GM10266 (cell line): ENCODE data around the gene A1CF.
A peak's percentile ranks its signal among the peaks of the same experiment; 100 is the strongest.
"Not testable (repeated sequence)": the region's sequence is repeated elsewhere in the genome, so short reads cannot be mapped to it uniquely, and the experiment has no call there.

ENCODE experiments used
- DNase-seq: peaks from one replicate; pipeline ENCODE4 v3.0.0; 2012; ENCODE audit errors: extremely low spot score
- CTCF ChIP-seq: IDR thresholded peaks from 2 replicates; pipeline ENCODE4 v1.5.1; 2012; ENCODE audit warnings: mild to moderate bottlenecking, low read depth; ENCODE audit not compliant: control insufficient read depth, insufficient read depth; ENCODE audit errors: missing control alignments

A1CF gene

GRCh38 chr10:50788951-50789945 lies 96.2 kb downstream of the A1CF start:
- TF ChIP-seq CTCF: peak; percentile 37
- peak; percentile 14 for DNase-seq

GRCh38 chr10:50787962-50788361 lies 97.5 kb downstream of the A1CF start:
- DNase-seq: not testable (repeated sequence)

- DNase-seq: not testable (repeated sequence)
These were observed 103.4 kb downstream of the A1CF start for GRCh38 chr10:50782017-50782416.

- DNase-seq: not testable (repeated sequence)
These were observed 105.4 kb downstream of the A1CF start for GRCh38 chr10:50780036-50780435.

GRCh38 chr10:50774868-50775267 lies 110.6 kb downstream of the A1CF start:
- not testable (repeated sequence) for DNase-seq

- DNase-seq: not testable (repeated sequence)
These were observed 113.4 kb downstream of the A1CF start for GRCh38 chr10:50772042-50772441.

- DNase-seq: not testable (repeated sequence)
These were observed 118.5 kb downstream of the A1CF start for GRCh38 chr10:50766774-50767513.
